Measurements from ENCODE around the gene RER1. TPM values are rescaled to one million over a fixed set of nuclear protein-coding genes. Genes with fewer than 3 reads are reported as not detected.

The RER1 gene
- total RNA-seq, 1 donor from 2014 or later: 40.1 TPM

DNA sequence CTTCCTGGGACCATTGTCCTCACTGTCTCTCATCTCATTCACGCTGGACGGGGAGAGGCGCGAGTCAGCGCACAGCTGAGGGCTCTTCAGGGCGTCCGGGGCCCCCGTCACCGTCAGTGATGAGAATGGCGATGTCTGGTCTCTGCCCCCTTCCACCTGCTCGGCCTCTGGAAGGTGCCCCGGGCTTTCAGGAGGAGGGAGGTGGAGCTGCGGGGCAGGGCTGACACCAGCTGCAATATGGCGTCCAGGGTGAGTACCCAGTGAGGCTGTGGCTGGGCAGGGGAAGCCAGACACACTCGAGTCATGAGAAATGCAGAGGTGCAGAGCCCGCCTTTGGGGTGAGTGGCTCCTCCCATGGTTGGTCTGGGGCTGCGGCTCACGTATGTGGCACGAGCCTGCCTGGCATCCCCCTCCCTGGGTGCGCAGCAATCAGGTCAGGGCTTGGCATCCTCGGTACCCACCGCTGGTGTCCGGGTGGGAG lies 15.3 kb upstream of the RER1 start:
- no peak for DNase-seq

DNA sequence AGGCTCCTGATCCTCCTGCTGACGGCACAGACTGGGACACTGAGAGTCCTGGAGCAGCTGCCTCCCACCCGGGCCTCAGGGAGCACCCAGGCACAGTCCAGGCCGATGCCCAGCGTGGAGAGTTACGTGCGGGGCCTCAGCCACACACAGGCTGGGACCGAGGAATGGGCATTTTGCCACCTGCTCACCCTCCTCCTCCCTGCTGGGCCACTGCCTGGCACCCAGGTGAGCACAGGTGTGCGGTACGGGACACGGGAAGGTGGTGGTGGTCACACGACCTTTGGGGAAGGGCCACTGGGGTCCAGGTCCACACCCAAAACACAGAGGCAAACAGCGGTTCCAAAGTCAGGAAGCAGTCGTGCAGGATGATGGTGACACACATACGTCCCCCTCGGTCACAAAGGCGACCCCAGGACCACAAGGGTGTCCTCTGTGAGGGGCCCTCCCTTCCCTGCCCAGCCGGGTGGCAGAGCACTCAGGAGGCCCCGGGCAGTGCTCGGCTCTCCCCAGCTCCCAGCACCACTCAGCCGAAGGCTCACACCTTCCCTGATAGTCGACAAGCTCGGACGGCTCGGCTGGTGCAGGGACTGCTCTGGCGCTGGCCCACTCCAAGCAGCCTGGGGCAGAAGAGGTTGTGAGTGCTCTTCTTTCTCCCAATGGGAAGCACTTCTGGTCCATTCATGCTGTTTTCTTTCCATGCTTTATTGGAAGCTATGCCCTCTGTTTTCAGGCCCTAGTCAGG lies 14.5 kb upstream of the RER1 start:
- no peak for DNase-seq

DNA sequence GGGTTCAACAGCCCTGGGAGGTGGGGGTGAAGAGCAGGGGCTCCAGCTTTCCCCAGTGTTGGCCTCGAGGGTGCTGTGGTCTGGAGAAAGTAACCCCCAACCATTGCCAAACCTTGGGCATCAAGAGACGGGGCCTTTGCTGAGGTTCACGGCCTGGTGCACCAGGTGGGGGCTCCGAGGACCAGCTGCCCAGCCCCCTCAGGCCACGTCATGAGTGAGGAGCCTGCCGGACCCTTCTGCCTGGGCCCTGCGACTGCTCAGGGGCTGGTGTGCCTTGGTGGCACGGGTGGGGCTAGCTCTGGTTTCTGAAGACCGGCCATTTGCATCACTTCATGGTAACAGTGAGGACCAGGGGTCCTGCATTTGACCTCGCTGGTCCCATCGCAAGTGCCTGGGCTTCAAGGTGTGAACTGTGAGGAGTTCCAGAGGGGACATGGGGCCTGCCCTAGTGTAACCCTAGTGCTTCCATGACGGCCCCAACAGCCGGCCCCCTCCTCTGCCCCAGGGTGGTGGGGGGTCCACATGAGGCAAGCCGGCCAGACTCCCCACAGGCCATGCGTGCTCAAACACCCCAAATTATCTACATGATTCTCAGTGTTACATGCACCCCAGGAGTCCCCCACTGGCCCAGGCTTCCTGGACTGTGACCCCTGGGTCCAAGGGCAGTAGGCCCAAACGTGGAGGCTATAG lies 13.7 kb upstream of the RER1 start:
- no peak for DNase-seq

DNA sequence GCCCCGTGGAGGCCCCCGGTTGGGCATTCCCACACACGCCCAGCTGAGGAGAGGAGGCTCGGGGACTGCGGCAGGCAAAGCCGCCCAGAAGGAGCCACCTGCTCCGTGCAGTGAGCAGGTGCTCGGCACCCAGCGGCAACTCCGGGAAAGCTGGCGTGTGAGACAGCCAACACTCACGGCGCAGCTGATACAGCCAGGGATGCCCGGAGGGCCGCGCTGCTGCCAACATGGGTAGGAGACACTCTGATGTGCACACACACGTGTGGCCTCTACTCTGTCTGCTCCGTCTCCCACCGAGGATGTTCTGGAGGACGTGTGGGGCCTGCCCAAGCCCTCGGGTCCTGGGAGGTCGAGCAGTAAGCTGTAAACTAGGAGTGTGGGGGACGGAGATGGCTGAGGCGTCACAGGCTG lies 13.2 kb upstream of the RER1 start:
- no peak for DNase-seq

DNA sequence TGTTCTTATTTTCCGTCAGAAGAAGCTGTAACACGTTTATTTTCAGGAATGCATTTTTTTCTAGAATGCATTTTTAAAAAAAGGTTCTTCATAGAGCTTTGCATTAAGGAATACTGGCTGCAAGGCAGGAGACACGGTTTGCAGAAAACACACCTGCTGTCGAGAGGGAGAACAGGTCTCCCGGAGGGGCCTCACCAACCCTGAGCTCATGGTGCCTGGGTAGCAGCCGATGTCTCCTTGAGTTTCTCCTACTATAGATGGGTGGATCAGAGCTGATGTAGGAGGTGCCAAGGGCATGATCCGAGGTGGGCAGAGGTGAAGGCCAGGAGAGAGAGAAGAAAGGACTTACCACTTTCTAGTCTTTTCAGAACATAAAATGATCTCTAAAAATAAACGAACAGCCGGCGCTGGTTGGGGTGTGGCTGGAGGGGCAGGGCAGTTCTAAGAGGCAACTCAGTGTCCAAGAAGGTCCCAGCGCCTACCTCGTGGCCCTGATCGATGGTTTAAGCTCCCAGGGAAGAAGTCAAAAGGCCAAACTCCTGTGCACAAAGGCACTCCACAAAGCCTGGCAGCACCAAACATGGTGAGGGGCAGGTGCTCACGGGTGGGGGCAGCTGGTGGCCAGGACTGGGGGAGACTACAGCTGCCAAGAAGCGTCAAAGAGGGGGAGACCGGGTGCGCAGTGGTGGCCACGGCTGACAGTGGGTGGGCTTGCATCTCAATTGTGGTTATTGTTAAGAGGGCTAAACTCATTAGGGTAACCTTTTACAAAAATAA lies 12.5 kb upstream of the RER1 start:
- DNase-seq: no peak

DNA sequence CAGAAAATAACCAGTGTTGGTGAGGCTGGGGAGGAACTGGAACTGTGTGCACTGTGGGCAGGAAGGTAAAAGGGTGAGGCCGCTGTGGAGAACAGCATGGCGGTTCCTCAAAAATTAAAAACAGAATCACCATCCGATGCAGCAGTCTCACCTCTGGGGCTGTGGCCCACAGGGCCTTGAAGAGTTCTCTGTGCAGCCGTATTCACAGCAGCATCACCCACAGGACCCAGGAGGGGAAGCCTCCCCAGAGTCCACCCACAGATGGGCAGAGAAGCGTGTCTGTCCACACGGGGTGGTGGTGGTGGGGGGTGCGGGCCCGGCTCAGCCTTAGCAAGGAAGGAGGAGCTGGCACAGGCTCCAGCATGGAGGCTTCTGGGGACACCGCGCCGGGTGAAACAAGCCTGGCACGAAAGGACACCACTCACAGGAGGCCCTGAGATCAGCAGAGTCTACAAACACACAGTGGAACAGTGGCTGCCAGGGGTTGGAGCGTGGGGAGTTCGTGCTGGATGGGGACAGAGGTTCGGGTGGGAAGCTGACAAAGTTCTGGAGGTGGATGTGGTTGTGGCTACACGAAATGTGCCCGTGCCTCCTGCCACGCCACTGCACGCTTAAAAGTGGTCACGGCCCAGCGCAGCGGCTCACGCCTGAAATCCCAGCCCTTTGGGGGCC lies 11.8 kb upstream of the RER1 start:
- DNase-seq: no peak

DNA sequence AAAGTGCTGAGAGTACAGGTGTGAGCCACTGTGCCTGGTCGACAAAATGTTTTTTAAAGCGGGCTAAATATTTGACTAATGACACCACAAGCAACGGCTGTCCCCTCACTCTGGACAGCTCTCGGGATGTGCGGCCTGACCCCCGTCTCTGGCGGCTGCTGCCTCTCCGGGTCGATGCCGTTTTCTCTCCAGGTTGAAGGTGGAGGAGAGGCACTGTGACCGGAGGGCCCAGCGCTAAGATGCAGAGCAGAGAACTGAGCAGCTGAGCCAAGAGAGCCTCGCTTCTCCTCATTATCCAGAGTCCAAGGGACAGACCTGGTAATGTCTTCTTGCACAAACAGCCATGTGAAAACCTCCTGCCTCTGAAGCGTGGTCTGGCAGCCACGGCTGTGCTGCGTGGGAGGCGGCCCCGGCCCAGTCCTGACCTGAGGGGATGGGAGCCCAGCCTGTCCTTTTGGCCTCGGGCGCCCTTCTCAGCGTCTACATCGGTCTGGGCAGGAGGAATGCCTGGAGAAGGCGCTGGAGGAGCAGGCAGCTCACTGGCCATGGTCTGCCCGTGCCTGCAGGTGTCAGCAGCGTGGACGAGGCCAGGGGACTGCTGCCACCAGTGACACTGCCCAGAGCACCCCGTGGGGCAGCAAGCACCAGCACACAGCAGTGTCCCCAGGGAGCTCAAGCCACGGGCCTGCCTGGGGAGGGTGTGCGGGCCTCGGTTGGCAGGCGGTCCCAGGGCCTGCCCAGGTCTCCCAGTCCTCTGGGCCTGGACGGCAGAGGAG lies 10.6 kb upstream of the RER1 start:
- no peak for DNase-seq

DNA sequence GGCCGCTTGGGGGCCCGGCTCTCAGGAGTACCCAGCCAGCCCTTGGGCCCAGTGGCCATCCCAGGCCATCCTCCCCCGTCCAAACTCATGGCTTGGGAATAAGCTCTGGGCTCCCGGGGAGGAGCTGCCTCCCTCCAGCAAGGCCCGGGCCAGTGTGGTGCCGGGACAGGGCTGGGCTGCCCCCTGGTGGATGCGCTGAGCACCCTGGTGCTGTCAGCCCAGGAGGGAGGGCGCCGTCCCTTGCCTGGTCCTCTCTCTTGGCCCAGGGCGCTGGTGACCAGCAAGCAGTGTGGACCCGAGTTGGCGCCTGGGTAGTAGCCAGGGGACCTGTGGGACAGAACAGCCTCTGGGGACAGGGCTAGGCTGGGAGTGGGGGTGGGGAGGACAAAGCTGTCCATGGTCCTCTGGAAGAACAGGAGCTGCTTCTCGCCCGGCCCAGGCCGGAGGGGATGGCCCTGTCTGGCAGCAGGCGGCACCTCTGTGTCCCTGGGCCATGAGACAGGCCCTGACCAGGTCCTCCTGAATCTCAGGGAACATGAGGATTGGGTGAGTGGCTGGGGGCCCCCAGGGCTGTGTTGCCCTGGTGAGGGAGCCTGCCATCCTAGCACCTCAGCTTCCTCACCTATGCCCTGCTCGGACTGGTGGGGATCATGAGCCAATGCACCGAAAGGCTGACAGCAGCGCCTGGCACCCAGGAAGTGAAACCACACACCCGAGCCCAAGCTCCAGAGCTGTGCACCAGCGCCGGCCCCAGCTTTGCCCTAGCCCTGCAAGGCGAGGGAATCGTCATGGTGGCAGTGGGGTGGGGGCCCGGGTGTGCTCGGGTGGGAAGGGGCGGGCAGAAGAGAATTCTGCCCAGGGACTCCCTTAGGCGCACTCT lies 9.7 kb upstream of the RER1 start:
- DNase-seq: peak; percentile 52

DNA sequence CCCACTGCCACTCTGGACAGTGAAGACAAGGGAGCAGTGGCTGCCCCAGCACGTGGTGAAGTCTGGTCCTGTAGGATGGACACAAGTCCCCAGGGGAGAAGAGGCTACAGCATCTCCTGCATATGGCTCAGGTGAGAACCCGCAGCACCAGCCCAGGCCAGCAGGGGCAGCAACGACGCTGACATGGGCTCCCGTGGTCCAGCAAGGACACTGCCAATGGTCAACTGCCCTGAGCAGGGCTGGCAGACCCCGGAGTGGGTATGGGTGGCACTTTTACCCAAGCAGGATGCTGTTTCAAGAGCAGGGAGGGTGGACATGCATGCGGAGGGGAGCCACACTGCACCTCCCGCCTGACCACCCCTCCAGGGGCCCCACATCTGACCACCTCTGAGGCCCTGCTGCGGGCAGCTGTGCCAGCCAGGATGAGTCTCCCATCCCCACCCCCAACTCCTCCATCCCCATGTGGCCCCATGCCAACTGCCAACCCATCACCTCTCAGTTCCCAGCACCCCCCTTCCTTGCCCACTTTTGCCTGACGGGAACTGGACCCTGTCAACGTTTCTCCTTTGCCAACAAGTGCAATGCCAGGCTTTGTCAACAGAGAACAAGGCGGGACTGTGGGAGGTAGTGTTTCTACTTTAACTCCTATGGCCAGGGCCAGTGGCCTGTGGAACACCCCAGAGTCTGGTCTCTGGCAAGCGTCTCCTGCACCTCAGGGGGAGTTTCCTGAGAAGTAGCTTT lies 8.8 kb upstream of the RER1 start:
- no peak for DNase-seq

DNA sequence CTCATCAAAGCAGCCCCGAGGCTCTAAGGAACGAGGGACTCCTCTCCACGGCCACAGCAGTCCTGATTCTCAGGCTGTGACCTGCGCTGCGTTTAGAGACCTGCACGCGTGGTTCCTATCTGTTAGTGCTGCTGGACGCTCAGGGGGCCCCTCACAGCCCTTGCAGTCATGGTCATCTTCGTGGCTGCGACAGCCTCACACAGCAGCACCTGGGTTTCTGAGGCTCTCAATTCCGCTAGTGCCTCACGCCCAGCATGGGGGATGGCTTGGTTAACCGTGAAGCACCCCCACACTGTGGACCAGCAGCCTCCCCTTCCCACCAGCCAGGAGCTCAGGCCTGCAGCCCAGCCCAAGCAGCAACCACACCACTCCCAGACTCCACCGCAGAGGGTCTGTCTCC lies 8.1 kb upstream of the RER1 start:
- no peak for DNase-seq

DNA sequence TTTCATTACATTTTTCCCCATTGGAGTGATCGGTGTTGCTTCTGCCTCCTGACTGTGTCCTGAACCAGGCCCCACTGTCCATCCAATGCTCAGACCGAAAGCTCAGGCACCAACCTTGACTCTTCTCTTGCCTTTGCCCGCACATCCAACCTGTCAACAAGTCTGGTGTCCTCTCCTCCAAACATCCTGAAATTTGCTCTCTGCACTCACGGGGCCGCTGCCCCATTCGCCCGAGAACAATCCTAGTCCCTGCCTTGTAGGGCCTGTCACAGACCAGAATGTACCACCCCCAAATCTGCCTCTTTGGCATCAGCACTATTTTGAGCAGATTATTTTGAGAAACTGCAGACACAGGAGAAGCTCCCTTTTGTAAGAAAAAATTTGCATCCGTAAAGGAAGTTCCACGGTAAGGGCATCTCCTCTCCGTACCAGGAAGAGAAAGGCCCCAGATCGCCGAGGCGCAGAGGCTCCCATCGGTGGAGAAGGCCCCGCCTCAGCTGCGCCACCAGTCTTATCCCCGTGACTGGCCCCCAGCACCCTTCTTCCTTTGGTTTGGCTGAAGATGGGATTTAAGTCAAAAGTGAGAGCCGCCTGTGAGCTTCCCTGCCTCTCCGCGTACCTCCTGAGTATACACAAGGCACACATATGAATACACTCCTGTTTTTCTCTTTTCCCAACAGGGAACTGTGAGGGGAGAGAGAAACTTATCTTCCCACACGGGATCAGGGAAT lies 7.3 kb upstream of the RER1 start:
- DNase-seq: no peak

DNA sequence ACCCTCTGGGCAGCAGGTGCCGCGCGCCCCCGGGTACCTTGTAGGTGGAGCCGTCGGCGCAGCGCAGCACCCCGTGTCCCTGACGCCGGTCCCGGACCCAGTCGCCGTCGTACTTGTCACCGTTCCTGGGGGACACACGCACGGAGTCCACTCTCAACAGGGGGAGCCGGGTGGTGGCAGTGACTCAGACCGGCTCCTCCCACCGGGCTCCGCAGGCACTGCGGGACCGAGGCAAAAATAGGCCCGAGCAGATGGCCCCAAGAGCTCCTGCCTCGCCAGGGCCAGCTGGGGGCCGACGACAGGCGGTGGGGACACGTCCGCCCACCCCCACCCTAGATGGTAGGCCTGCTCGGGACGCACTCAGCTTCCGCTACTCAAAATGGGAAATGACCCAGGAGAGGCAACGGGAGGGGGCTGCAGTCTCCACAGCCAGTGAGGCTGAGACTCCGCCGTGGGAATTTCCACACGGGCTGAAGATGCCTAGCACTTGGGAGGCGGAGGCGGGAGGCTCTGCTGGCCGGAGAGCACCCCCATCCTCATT lies 6.6 kb upstream of the RER1 start:
- no peak for DNase-seq

DNA sequence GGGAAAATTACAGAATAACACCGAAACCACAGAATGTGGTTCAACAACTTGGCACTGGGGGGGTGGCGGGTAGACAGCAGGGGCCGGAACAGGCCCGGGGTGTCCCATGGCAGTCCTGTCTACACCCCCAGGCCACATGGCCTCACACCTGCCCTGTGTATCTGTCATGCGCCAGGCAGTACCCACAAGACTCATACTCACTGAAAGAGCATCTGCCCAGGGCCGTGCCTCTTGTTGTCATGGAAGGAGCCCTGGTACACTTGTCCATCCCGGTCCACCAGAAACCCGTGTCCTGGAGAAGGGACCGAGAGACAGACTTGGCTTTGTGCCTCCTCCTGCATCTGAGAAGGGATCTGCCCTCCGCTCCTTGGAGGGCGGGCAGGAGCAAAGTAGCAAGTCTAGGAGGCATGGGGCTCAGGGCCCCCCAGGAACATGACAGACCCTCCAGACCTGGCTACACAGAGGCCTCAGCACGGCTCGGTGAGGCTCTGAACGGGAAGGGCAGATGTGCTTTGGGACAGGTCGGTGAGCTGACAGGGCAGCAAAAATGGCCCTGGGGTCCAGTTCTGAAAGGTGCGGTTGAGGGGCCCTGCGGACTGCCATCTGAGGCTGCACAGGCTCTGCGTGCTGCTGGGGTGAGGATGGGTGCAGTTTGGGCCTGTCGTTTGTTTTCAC lies 5.9 kb upstream of the RER1 start:
- DNase-seq: no peak

DNA sequence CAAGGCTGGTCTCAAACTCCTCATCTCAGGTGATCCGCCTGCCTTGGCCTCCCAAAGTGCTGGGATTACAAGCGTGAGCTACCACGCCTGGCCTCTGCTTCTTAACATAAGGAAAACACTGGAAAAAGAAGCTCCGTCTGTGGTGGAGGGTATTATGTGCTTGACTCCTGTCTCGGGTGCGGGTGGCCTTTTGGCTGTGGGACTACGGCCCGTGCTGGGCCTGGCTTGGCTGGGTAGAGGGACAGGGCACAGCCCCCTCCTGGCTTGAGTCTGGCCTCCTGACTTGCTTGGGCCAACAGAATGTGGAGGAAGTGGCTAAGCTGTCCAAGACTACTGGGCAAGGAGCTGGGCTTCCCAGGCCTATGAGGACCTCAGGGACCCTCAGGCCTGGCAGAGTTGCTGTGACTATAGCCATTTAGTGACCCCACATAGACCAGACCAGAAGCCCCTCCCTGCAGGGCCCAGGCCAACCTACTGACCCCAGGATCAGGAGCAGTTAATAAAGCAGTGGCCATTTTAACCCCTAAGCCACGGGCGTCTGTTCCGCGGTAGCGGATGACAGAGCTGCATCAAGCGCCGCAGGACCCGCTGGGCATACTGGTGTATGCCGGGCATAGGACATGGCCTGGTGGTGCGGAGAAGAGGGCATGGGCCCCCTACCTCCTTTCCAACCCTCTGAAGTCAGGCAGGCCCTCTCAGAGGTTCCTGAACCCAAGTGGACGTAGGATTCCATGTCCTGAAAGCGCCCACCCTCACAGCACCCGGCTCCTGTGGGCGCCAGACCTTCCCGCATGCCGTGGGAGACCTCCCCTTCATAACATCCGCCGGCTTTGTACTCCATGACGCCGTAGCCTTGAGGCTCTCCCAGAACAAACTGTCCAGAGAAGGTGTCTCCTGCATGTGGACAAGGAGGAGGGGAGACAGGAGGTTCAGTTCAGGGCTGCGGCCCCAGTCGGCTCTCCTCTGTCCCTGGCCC lies 4.7 kb upstream of the RER1 start:
- no peak for DNase-seq

DNA sequence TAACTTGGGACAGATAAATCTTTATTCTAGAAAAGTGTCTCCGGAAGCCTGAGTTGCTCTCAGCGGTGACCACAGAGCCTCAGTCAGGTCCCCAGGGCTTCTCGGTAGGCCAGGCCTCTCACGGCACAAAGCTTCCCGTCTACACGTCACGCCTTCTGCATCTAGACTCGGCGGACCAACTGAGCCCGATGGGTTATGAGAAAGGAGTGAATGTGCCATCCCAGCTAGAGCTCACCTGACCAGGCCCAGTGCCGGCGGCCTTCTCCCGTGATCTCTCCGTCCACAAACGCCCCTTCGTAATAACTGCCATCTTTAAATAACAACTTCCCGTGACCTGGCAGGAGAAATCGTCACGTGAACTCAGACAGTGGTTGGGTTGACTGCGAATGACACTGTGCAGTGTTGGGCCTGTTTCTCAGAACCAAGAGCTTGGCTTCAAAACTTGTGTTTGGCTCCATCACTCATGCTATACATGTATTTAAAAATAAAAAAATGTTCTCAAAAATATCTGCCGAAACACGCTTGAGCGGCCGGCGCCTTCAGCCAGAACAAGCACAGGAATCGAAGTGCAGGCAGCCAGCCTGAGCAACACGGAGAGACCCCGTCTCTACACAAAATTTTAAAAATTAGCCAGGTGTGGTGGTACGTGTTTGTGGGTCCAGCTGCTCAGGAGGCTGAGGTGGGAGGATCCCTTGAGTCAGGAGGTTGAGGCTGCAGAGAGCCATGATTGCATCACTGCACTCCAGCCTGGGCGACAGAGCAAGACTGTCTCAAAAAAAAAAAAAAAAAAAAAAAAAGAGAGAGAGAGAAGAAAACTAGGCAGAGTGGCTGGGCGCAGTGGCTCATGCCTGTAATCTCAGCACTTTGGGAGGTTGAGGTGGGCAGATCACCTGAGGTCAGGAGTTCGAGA lies 3.4 kb upstream of the RER1 start:
- DNase-seq: no peak

DNA sequence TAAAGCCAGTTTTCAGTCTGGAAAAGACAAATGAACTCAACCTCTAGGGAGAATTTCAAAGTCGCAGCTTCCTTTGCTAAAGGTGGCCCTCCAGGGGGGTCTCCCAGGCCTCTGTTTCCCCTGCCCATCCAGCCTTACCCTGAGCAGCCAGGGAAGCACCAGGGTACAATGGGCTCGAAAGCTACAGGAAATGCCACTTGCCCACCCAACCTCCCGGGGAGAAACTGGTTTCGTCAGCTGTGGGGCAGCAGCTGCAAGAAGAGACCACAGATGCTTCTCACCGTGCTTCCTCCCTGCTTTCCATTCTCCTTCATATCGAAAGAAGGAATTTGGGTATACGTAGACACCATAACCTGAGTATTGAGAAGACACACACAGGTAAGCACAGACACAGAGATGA lies 2.0 kb upstream of the RER1 start:
- no peak for DNase-seq
